Measurements from ENCODE around the gene HOXC4. TPM values are rescaled to one million over a fixed set of nuclear protein-coding genes. Genes with fewer than 3 reads are reported as not detected.
"Not testable (repeated sequence)": the region's sequence is repeated elsewhere in the genome, so short reads cannot be mapped to it uniquely, and the experiment has no call there.

Gene HOXC4
- total RNA-seq, 1 donor from 2014 or later: 1.2 TPM

DNA sequence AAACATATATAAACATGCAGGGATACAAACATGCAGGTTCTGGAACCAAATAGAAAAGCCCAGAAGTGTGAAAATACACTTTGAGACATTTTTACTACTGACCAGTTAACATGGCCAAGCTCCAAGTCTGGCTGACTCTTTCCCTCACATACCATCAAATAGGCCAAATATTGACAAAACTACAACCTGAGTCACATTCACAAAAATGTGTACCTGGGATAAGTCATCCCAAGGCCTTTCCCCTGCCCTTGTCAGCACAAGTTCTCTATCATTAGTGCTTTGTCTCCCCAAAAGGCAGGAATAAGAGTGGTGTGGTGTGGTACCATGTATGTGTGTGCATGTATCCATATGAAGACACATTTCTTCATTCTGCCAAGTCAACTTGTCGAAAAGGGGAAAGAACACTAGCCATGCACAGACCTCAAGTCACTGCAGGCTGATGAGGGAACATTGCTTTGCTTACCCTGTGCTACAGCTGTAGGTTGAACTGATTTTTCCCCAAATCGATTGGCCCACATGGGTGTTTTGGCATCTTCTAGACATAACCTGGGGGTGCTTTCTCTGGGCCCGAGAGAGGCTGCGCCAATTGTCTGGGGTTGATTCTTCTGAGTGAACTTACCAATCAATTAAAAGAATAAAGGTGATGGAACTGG lies 14.9 kb downstream of the HOXC4 start:
- Histone ChIP-seq H3K27me3 (no peaks in the 10 kb centered on the region), H3K36me3 (no peaks in the 10 kb centered on the region), H3K27ac (no peak overlapping the region), H3K9me3 (no peaks in the 10 kb centered on the region), H3K4me3 (no peak overlapping the region), H3K4me1 (no peaks in the 10 kb centered on the region)
- no peak for DNase-seq (ENCODE audit: extremely low spot score in 2 of 2)
- intact Hi-C loops (cut with DNase I): no loop called here
- TF ChIP-seq POLR2A (IDR thresholded peaks at IDR 0.05): no peak
- TF ChIP-seq, protein P1, sequence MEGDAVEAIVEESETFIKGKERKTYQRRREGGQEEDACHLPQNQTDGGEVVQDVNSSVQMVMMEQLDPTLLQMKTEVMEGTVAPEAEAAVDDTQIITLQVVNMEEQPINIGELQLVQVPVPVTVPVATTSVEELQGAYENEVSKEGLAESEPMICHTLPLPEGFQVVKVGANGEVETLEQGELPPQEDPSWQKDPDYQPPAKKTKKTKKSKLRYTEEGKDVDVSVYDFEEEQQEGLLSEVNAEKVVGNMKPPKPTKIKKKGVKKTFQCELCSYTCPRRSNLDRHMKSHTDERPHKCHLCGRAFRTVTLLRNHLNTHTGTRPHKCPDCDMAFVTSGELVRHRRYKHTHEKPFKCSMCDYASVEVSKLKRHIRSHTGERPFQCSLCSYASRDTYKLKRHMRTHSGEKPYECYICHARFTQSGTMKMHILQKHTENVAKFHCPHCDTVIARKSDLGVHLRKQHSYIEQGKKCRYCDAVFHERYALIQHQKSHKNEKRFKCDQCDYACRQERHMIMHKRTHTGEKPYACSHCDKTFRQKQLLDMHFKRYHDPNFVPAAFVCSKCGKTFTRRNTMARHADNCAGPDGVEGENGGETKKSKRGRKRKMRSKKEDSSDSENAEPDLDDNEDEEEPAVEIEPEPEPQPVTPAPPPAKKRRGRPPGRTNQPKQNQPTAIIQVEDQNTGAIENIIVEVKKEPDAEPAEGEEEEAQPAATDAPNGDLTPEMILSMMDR (IDR thresholded peaks at IDR 0.05): no peak
- TF ChIP-seq POLR2AphosphoS5 (IDR thresholded peaks at IDR 0.05; ENCODE audit: insufficient read depth in 1 of 2, low read depth in 1 of 2): no peak

DNA sequence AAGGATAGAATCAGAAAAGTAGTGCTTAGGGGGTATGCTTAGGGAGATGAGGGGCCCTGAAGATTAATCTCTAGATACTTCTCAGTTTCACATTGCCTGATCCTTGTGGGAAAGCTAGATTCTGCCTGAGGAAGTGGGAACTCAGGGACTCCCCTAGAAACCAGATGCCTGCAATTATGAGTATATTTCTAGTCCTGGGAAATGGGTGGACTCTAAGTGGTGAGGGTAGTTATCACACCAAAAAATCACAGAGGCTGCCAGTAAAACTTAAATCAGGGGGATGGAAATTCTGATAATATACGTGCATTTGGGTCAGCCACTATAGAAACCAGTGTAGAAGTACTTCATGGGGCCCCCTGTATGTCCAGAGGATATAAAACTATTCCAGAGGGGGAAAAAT lies 18.3 kb downstream of the HOXC4 start:
- no peaks in the 10 kb centered on the region for H3K4me1 ChIP-seq

DNA sequence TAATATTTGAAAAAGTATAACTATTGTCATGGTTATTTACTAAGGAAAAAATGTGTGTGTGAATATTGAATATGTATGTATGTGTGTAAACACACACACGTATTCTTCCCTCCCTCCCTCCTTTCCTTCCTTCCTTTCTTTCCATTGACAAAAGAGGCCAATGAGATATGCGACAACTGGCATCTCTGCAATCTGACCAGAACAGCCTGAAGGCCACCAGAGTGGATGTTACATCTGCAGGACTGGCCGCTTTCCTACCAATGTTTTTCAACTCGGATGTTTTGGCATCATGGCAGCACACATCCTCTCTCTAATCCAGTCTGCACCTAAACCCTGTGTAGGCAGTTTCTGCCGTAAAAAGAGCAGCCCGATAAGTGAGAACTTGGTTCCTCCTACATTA lies 20.7 kb downstream of the HOXC4 start:
- TF ChIP-seq, protein P1 (IDR thresholded peaks at IDR 0.05): no peak
- TF ChIP-seq POLR2A (IDR thresholded peaks at IDR 0.05): no peak
- TF ChIP-seq POLR2AphosphoS5 (IDR thresholded peaks at IDR 0.05; ENCODE audit: insufficient read depth in 1 of 2, low read depth in 1 of 2): no peak
- Histone ChIP-seq H3K9me3 (no peaks in the 10 kb centered on the region), H3K4me1 (no peaks in the 10 kb centered on the region), H3K36me3 (no peaks in the 10 kb centered on the region), H3K4me3 (no peak overlapping the region), H3K27me3 (no peaks in the 10 kb centered on the region), H3K27ac (no peak overlapping the region)
- intact Hi-C loops (cut with DNase I): no loop called here
- DNase-seq (ENCODE audit: extremely low spot score in 2 of 2): no peak

More for the DNA sequence above, 18.3 kb downstream of the HOXC4 start:
- DNase-seq (ENCODE audit: extremely low spot score in 2 of 2): no peak
- intact Hi-C loops (cut with DNase I): no loop called here
- TF ChIP-seq POLR2A (IDR thresholded peaks at IDR 0.05) (no peak), POLR2AphosphoS5 (IDR thresholded peaks at IDR 0.05; ENCODE audit: insufficient read depth in 1 of 2, low read depth in 1 of 2) (no peak)
- TF ChIP-seq, protein P1 (IDR thresholded peaks at IDR 0.05): no peak
- Histone ChIP-seq H3K27me3 (no peaks in the 10 kb centered on the region), H3K27ac (no peak overlapping the region), H3K4me3 (no peak overlapping the region), H3K9me3 (no peaks in the 10 kb centered on the region), H3K36me3 (no peaks in the 10 kb centered on the region)

DNA sequence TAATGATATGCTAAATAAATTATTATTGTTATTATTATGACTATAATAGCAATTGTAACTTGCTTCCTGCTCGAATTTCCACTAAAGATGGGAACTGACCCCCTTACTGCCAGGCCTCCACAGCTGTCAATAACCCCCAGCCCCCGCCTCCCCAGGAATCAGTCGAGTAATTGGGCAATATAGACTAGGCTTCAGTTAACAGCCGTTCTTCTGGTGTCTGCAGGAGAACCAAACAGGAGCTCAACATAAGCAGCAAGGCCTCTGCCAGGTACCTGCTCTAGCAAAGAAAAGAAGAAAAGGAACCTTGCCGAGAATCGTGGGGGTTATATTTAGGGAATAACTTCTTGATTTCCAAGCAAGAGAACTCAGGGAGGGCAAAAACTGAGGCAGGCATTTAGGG lies 21.8 kb downstream of the HOXC4 start:
- Histone ChIP-seq H3K27ac (no peak overlapping the region), H3K27me3 (no peaks in the 10 kb centered on the region), H3K9me3 (no peaks in the 10 kb centered on the region), H3K4me1 (no peaks in the 10 kb centered on the region), H3K4me3 (no peak overlapping the region), H3K36me3 (no peaks in the 10 kb centered on the region)
- no peak for DNase-seq (ENCODE audit: extremely low spot score in 2 of 2)
- intact Hi-C loops (cut with DNase I): no loop called here
- TF ChIP-seq POLR2A (IDR thresholded peaks at IDR 0.05) (no peak), POLR2AphosphoS5 (IDR thresholded peaks at IDR 0.05; ENCODE audit: insufficient read depth in 1 of 2, low read depth in 1 of 2) (no peak)
- TF ChIP-seq, protein P1 (IDR thresholded peaks at IDR 0.05): no peak

DNA sequence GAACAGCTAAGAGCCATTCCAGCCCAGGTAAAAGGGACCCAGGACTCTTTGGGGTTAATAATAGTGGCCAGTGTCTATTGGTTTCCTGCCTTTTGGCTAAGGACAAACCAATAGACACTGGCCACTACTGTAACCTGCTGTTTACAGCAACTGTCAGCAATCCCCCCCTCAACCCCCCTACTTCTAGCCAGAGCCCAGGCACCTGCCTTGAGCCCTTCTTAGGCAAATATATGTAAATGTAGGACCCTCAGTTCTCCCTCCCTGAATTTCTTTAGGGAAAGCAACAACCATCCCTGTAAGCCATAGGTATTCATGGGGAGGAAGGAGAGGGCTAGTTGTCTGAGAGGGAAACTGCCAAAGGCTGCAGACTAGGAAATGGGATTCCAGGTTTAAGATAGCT lies 22.3 kb downstream of the HOXC4 start:
- intact Hi-C loops (cut with DNase I): no loop called here
- H3K27me3 ChIP-seq: no peaks in the 10 kb centered on the region
- DNase-seq (ENCODE audit: extremely low spot score in 2 of 2): no peak
- H3K4me1 ChIP-seq: no peaks in the 10 kb centered on the region
- H3K4me3 ChIP-seq: no peak overlapping the region
- no peaks in the 10 kb centered on the region for H3K9me3 ChIP-seq
- H3K36me3 ChIP-seq: no peaks in the 10 kb centered on the region
- no peak for TF ChIP-seq POLR2A (IDR thresholded peaks at IDR 0.05)
- TF ChIP-seq, protein P1 (IDR thresholded peaks at IDR 0.05): no peak
- no peak for TF ChIP-seq POLR2AphosphoS5 (IDR thresholded peaks at IDR 0.05; ENCODE audit: insufficient read depth in 1 of 2, low read depth in 1 of 2)
- H3K27ac ChIP-seq: no peak overlapping the region

DNA sequence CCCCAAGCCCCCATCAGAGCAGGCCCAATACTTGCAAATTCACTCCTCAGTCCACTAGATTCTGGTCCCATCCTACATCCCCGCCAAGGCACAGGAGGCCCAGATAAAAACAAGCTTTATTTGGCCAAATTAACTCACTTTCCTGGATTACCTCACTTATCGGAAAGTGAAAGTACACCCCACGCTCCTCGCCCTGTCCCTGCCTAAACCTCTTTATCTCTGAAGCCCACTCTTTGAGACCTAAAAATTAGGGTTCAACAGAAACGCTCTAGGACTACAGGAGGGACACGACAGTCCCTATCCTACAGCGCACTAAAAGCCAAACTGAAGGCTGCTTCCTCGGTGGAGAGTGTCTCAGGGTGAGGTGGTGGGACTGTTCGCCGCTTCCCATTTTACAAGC lies 24.2 kb downstream of the HOXC4 start:
- DNase-seq (ENCODE audit: extremely low spot score in 2 of 2); H3K4me1 ChIP-seq; H3K36me3 ChIP-seq; intact Hi-C loops (cut with DNase I); H3K27me3 ChIP-seq; H3K4me3 ChIP-seq; H3K27ac ChIP-seq; H3K9me3 ChIP-seq: not testable (repeated sequence)

DNA sequence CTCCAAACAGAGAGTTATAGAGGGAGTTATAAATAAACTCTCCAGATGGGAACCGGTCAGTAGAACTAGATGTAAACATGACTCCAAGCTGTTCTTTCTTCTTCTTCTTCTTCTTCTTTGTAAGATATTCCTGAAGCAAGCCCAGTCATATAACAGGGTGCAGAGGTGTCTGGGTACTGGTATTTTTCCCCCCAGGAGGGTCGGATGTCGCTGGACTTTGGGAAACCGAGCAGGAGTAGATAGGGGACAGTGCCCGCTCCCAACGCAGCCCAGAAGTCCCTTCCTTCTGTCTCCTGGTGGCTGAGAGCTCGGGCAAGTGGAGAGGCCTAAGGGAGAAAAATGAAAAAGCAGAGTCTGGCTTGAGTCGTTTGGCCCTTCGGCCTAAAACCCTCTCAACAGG lies 25.5 kb downstream of the HOXC4 start:
- intact Hi-C loops (cut with DNase I); H3K4me1 ChIP-seq; H3K27ac ChIP-seq; H3K9me3 ChIP-seq; H3K4me3 ChIP-seq; H3K27me3 ChIP-seq; DNase-seq (ENCODE audit: extremely low spot score in 2 of 2); H3K36me3 ChIP-seq: not testable (repeated sequence)

All from vagina (tissue), 2 donors.